ENCODE results near the gene PLA2G15. TPM values are rescaled to one million over a fixed set of nuclear protein-coding genes. Genes with fewer than 3 reads are reported as not detected.

PLA2G15 gene, protein sequence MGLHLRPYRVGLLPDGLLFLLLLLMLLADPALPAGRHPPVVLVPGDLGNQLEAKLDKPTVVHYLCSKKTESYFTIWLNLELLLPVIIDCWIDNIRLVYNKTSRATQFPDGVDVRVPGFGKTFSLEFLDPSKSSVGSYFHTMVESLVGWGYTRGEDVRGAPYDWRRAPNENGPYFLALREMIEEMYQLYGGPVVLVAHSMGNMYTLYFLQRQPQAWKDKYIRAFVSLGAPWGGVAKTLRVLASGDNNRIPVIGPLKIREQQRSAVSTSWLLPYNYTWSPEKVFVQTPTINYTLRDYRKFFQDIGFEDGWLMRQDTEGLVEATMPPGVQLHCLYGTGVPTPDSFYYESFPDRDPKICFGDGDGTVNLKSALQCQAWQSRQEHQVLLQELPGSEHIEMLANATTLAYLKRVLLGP
- total RNA-seq (24.2 and 34.8 TPM in 2 replicates), polyA plus RNA-seq (31.7 and 34.2 TPM in 2 replicates)

DNA sequence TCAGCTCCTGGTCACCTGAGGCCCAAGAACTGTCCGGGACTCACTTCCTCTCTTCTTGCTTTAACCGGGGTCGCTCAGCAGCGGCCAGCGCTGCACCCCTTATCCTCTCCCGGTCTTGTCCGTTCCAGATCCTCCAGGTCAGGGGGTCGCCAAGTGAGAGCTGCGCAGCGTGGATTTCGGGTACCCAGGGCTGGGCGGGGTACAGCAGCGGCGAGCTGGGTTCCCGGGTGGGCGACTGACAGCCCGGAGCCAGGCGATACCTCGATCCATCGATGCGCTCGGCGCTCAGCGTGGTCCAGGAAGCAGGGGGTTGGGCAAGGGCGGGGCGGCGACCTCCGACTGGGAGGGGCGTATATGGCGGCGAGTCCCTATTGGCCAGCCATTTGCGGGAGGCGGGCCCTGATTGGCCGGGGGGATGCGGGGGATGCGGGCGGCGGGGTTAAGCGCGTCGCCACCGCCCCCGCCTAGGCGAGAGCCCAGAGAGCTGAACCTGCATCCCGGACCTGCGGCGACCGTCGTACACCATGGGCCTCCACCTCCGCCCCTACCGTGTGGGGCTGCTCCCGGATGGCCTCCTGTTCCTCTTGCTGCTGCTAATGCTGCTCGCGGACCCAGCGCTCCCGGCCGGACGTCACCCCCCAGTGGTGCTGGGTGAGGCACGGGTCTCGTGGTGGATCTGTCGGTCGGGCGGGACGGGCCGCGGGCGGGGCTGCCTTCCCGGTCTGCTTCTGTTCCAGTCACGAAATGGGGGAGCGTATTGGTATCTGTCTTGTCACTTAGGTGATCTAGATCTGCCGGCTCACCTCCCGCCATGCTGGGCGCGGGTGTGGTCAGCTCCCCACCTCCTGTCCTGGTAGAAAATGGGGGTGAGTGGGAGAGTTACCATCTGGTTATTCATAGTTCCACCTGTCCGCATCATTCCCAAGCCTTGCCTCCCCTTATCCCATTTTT is at the start of gene PLA2G15:
TSS of gene PLA2G15 (plus strand) at position 471 of the 951 bp plus-strand sequence. CDS start at position 525, 54 bp downstream.
- WGBS (ENCODE audit: low lambda C conversion rate, missing lambda C conversion rate): 2% methylated on average over 59 of the region's 75 CpGs
- H3K27me3 ChIP-seq: no peaks in the 10 kb centered on the region

DNA sequence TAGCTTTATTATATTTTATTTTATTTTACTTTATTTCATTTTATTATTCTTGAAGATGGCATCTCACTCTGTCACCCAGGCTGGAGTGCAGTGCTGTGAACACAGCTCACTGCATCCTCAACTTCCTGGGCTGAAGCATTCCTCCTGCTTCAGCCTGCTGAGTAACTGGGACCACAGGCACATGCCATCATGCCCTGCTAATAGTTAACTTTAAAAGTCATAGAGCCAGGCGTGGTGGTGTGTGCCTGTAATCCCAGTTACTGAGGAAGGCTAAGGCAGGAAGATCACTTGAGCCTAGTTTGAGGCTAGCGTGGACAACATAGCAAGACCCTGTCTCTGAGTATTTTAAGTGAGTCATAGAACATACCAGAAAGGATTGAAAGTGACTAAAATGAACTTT is 47.9 kb upstream of the PLA2G15 start:
- 96% methylated on average over 2 of the region's 2 CpGs for WGBS (ENCODE audit: low lambda C conversion rate, missing lambda C conversion rate)
- no peaks in the 10 kb centered on the region for H3K9me3 ChIP-seq (ENCODE audit: low read depth)
- TF ChIP-seq, protein P1, sequence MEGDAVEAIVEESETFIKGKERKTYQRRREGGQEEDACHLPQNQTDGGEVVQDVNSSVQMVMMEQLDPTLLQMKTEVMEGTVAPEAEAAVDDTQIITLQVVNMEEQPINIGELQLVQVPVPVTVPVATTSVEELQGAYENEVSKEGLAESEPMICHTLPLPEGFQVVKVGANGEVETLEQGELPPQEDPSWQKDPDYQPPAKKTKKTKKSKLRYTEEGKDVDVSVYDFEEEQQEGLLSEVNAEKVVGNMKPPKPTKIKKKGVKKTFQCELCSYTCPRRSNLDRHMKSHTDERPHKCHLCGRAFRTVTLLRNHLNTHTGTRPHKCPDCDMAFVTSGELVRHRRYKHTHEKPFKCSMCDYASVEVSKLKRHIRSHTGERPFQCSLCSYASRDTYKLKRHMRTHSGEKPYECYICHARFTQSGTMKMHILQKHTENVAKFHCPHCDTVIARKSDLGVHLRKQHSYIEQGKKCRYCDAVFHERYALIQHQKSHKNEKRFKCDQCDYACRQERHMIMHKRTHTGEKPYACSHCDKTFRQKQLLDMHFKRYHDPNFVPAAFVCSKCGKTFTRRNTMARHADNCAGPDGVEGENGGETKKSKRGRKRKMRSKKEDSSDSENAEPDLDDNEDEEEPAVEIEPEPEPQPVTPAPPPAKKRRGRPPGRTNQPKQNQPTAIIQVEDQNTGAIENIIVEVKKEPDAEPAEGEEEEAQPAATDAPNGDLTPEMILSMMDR (IDR thresholded peaks at IDR 0.05; ENCODE audit: poor library complexity): no peak
- no peak for TF ChIP-seq EZH2 (IDR thresholded peaks at IDR 0.05; ENCODE audit: borderline replicate concordance)

More for the DNA sequence above, at the start of gene PLA2G15:
- peaks cover 7% of the 10 kb centered on the region for H3K4me1 ChIP-seq (ENCODE audit: insufficient read depth)
- H3K27ac ChIP-seq: peak within 1 kb of the TSS; percentile 26
- DNase-seq (ENCODE audit: low spot score): peak; percentile 96
- TF ChIP-seq EZH2 (IDR thresholded peaks at IDR 0.05; ENCODE audit: borderline replicate concordance) (no peak), EZH2phosphoT487 (IDR thresholded peaks at IDR 0.05; ENCODE audit: low read depth, severe bottlenecking, unreplicated experiment) (no peak)
- TF ChIP-seq, protein P1 (IDR thresholded peaks at IDR 0.05; ENCODE audit: poor library complexity): no peak
- peaks cover 9% of the 10 kb centered on the region for H3K79me2 ChIP-seq
- H2AFZ ChIP-seq: peak within 1 kb of the TSS; percentile 81
- peak within 1 kb of the TSS; percentile 96 for H3K4me3 ChIP-seq
- H3K36me3 ChIP-seq (replicated peaks; ENCODE audit: insufficient read depth, low read depth): no peaks in the 10 kb centered on the region
- H3K9me2 ChIP-seq (replicated peaks; ENCODE audit: insufficient read depth): no peaks in the 10 kb centered on the region
- no peaks in the 10 kb centered on the region for H4K20me1 ChIP-seq (ENCODE audit: insufficient read depth, poor library complexity, severe bottlenecking)
- no peaks in the 10 kb centered on the region for H3K9me3 ChIP-seq (ENCODE audit: low read depth)
- H3K4me2 ChIP-seq: peak within 1 kb of the TSS; percentile 92

DNA sequence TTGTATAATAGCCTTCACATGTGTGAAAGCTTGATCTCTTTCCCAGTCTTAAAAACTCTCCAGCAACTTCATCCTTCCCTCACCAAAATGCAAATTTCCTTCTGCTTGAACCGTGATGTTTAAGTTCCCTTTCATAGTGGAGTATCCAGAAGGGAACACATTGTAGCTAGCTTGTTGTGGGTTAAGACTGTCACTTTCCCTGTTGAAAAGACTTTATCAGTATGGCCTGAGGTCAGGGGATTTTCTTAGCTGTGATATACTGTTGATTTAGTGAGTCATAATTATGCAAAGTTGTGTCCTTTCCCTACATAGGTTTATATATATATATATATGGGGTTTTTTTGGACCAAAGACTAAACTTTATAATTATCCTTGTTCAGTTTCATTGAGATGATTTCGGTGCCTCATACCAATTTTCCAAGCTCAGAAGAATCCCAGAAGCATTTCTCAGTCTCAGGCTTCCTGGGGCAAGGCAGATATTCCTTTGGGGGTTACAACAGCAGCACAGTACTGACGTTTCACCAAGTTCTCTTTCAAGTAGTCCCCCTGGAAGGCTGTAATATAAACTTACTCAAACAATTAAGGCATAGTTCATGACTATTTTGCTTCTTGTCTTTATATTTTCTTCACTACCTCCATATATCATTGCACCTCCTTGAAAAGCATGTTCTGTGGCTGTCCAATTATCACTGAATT is 44.9 kb upstream of the PLA2G15 start:
- Histone ChIP-seq H3K4me1 (ENCODE audit: insufficient read depth) (no peaks in the 10 kb centered on the region), H3K9me3 (ENCODE audit: low read depth) (no peaks in the 10 kb centered on the region), H3K4me3 (no peak overlapping the region), H3K27ac (no peak overlapping the region), H2AFZ (no peak overlapping the region), H3K9me2 (replicated peaks; ENCODE audit: insufficient read depth) (no peaks in the 10 kb centered on the region), H3K27me3 (no peaks in the 10 kb centered on the region), H4K20me1 (ENCODE audit: insufficient read depth, poor library complexity, severe bottlenecking) (no peaks in the 10 kb centered on the region), H3K79me2 (peaks cover 6% of the 10 kb centered on the region), H3K36me3 (replicated peaks; ENCODE audit: insufficient read depth, low read depth) (no peaks in the 10 kb centered on the region), H3K4me2 (no peak overlapping the region)
- peak; percentile 12 for DNase-seq (ENCODE audit: low spot score)
- WGBS (ENCODE audit: low lambda C conversion rate, missing lambda C conversion rate): 59% methylated on average over 3 of the region's 3 CpGs
- TF ChIP-seq EZH2 (IDR thresholded peaks at IDR 0.05; ENCODE audit: borderline replicate concordance) (no peak), EZH2phosphoT487 (IDR thresholded peaks at IDR 0.05; ENCODE audit: low read depth, severe bottlenecking, unreplicated experiment) (no peak)
- TF ChIP-seq, protein P1 (IDR thresholded peaks at IDR 0.05; ENCODE audit: poor library complexity): no peak

More for the DNA sequence above, 47.9 kb upstream of the PLA2G15 start:
- Histone ChIP-seq H3K4me3 (no peak overlapping the region), H3K4me1 (ENCODE audit: insufficient read depth) (no peaks in the 10 kb centered on the region), H3K27me3 (no peaks in the 10 kb centered on the region), H3K9me2 (replicated peaks; ENCODE audit: insufficient read depth) (no peaks in the 10 kb centered on the region), H3K36me3 (replicated peaks; ENCODE audit: insufficient read depth, low read depth) (no peaks in the 10 kb centered on the region), H3K4me2 (no peak overlapping the region), H3K27ac (no peak overlapping the region), H2AFZ (no peak overlapping the region), H4K20me1 (ENCODE audit: insufficient read depth, poor library complexity, severe bottlenecking) (no peaks in the 10 kb centered on the region), H3K79me2 (peaks cover 6% of the 10 kb centered on the region)
- DNase-seq (ENCODE audit: low spot score): no peak

Data from hepatocyte (in vitro differentiated cells).